Esophagus muscularis mucosa (tissue), 4 donors: ENCODE results near the gene ZNF33A. TPM values are rescaled to one million over a fixed set of nuclear protein-coding genes. Genes with fewer than 3 reads are reported as not detected.

Source experiments
- DNase-seq: peaks from one replicate; pipeline ENCODE4 v3.0.0-alpha.2; 2017; ENCODE audit errors: extremely low spot score
- H3K27ac ChIP-seq, 4 donors: fragments of 200-600 bp; sonication (generic); replicated peaks in 1 of 4; 1 replicate in 3 of 4; 2 replicates in 1 of 4; pipeline ENCODE4 v1.5.1; 2016 to 2019; ENCODE audit warnings: mild to moderate bottlenecking in 1 of 4
- H3K27me3 ChIP-seq, 4 donors: fragments of 200-600 bp; sonication (generic); one replicate each; pipeline versions ENCODE4 v1.5.1 to v1.6.0; 2016 to 2019
- H3K36me3 ChIP-seq, 4 donors: fragments of 200-600 bp; sonication (generic); one replicate each; pipeline ENCODE4 v1.5.1; 2016 to 2019
- H3K4me1 ChIP-seq, 4 donors: fragments of 200-600 bp; sonication (generic); one replicate each; pipeline ENCODE4 v1.5.1; 2016 to 2019
- H3K4me3 ChIP-seq, 4 donors: fragments of 200-600 bp; sonication (generic); 1 replicate in 2 of 4; 2 replicates in 2 of 4; pipeline ENCODE4 v1.5.1; 2016 to 2019; ENCODE audit warnings: mild to moderate bottlenecking in 4 of 4, moderate library complexity in 1 of 4
- H3K9me3 ChIP-seq, 4 donors: fragments of 200-600 bp; sonication (generic); 1 replicate in 3 of 4; 2 replicates in 1 of 4; pipeline ENCODE4 v1.5.1; 2016 to 2019
- EP300 ChIP-seq: sonication (generic); formaldehyde crosslinking; IDR thresholded peaks from one replicate; pipeline ENCODE4 v1.6.1; 2017; ENCODE audit warnings: antibody characterized with exemption
- POLR2A ChIP-seq: fragments of 450-650 bp; IDR thresholded peaks from one replicate; pipeline ENCODE4 v1.6.1; 2017; ENCODE audit warnings: antibody characterized with exemption, moderate library complexity, mild to moderate bottlenecking, low read depth
- POLR2AphosphoS5 ChIP-seq, 2 donors: sonication (generic); formaldehyde crosslinking; IDR thresholded peaks; one replicate each; pipeline ENCODE4 v1.6.1; 2017; ENCODE audit warnings: antibody characterized with exemption in 2 of 2
- WGBS: methylation state at CpG from one replicate; pipeline ENCODE4 v1.1.5; 2018; 5-methylcytosine and 5-hydroxymethylcytosine counted together
- intact Hi-C: fragments of 100-400 bp; cut with DNase I; formaldehyde crosslinking; loops from one replicate; pipeline ENCODE4 v1.15.1; 2023
- total RNA-seq, 4 donors: library from RNA; depleted of rRNA; stranded (reverse); fragments of >200 nt; gene quantifications; one replicate each; pipeline versions ENCODE4 v1.1.0 to v1.2.1, GENCODE V29; 2016
- TF ChIP-seq, protein P1 (sequence below), 3 experiments: fragments of 200-600 bp in 2 of 3; fragments of 450-650 bp in 1 of 3; sonication (generic) in 2 of 3; IDR thresholded peaks; one replicate each; pipeline ENCODE4 v1.5.1; 2017 to 2019; ENCODE audit warnings: antibody characterized with exemption in 3 of 3, mild to moderate bottlenecking in 2 of 3, moderate library complexity in 1 of 3

ZNF33A gene
- total RNA-seq, 4 donors from 2014 or later = 24.9 to 31.5 (median 26.4) TPM

DNA sequence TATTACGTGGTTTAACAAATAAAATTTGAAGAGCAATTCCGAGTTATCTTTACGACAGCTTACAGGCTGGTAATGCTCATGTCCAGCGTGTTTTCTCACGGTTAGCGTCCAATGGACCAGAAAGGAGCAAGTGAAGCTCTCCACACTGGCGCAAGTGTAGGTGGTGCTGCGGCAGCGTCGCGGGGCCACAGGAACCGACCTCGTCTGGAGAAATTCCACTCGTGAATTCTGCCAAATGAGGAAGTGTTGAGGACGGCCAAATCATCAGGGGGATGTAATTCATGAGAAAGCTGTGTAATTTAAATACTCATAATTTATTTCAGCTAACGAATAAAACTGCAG lies 83.3 kb downstream of the ZNF33A start:
- H3K4me1 ChIP-seq = peaks cover 8 to 18% (median 17%) of the 10 kb centered on the region in 4 donors
- intact Hi-C loops = loop anchor here (2.0 to 10.0 kb wide), 3 partner anchors 79 to 239 kb away; partner anchors contain the start of genes ZNF248 and ZNF33A
- peak overlapping the region; percentile 85 to 94 (median 88) for H3K27ac ChIP-seq
- peak overlapping the region; percentile 62 to 94 (median 81) for H3K4me3 ChIP-seq
- H3K9me3 ChIP-seq = peaks cover 0 to under 1% (median 0%) of the 10 kb centered on the region in 4 donors
- TF ChIP-seq EP300 (no peak), POLR2A (no peak), POLR2AphosphoS5 (IDR thresholded peaks at IDR 0.05) (no peak)
- TF ChIP-seq, protein P1, sequence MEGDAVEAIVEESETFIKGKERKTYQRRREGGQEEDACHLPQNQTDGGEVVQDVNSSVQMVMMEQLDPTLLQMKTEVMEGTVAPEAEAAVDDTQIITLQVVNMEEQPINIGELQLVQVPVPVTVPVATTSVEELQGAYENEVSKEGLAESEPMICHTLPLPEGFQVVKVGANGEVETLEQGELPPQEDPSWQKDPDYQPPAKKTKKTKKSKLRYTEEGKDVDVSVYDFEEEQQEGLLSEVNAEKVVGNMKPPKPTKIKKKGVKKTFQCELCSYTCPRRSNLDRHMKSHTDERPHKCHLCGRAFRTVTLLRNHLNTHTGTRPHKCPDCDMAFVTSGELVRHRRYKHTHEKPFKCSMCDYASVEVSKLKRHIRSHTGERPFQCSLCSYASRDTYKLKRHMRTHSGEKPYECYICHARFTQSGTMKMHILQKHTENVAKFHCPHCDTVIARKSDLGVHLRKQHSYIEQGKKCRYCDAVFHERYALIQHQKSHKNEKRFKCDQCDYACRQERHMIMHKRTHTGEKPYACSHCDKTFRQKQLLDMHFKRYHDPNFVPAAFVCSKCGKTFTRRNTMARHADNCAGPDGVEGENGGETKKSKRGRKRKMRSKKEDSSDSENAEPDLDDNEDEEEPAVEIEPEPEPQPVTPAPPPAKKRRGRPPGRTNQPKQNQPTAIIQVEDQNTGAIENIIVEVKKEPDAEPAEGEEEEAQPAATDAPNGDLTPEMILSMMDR (IDR thresholded peaks at IDR 0.05) = no peak
- H3K36me3 ChIP-seq = peaks cover 15 to 33% (median 26%) of the 10 kb centered on the region in 4 donors
- WGBS = 15% methylated on average over 16 of the region's 16 CpGs
- DNase-seq = no peak
- no peaks in the 10 kb centered on the region for H3K27me3 ChIP-seq

GRCh38 chr10:38094158-38094926 lies 83.9 kb downstream of the ZNF33A start, which contains the start of gene ZNF37A:
TSS of gene ZNF37A (plus strand) at chr10:38094337. CDS start at chr10:38096618, 2,281 bp downstream.
- Histone ChIP-seq H3K27ac (peak within 1 kb of the TSS; percentile 85 to 94 (median 88)), H3K4me1 (peaks cover 8 to 18% (median 17%) of the 10 kb centered on the region in 4 donors), H3K4me3 (peak within 1 kb of the TSS; percentile 62 to 94 (median 81)), H3K36me3 (peaks cover 18 to 38% (median 29%) of the 10 kb centered on the region in 4 donors), H3K27me3 (no peaks in the 10 kb centered on the region), H3K9me3 (peaks cover 0 to 5% (median 2%) of the 10 kb centered on the region in 4 donors)
- DNase-seq = peak; percentile 99
- intact Hi-C loops = loop anchor here (2.0 to 10.0 kb wide), 3 partner anchors 80 to 240 kb away; partner anchors contain the start of genes ZNF248 and ZNF33A
- TF ChIP-seq POLR2A = no peak
- TF ChIP-seq, protein P1 (IDR thresholded peaks at IDR 0.05) = peak in 1 of 3 experiments; percentile 28
- peak; percentile 88 to 92 for TF ChIP-seq POLR2AphosphoS5 (IDR thresholded peaks at IDR 0.05)
- WGBS = 0% methylated on average over 42 of the region's 59 CpGs

GRCh38 chr10:38094927-38095574 lies 84.6 kb downstream of the ZNF33A start:
- H3K4me1 ChIP-seq = peaks cover 8 to 18% (median 17%) of the 10 kb centered on the region in 4 donors
- DNase-seq = no peak
- peak overlapping the region; percentile 62 to 94 (median 81) for H3K4me3 ChIP-seq
- intact Hi-C loops = loop anchor here (2.0 to 10.0 kb wide), 3 partner anchors 80 to 240 kb away; partner anchors contain the start of genes ZNF248 and ZNF33A
- H3K27ac ChIP-seq = peak overlapping the region; percentile 85 to 94 (median 88)
- WGBS = 32% methylated on average over 13 of the region's 21 CpGs
- no peaks in the 10 kb centered on the region for H3K27me3 ChIP-seq
- peaks cover 20 to 45% (median 35%) of the 10 kb centered on the region in 4 donors for H3K36me3 ChIP-seq
- H3K9me3 ChIP-seq = peaks cover 0 to 11% (median 3%) of the 10 kb centered on the region in 4 donors
- TF ChIP-seq EP300 = no peak
- TF ChIP-seq POLR2AphosphoS5 (IDR thresholded peaks at IDR 0.05) = no peak
- no peak for TF ChIP-seq POLR2A
- TF ChIP-seq, protein P1 (IDR thresholded peaks at IDR 0.05) = no peak

DNA sequence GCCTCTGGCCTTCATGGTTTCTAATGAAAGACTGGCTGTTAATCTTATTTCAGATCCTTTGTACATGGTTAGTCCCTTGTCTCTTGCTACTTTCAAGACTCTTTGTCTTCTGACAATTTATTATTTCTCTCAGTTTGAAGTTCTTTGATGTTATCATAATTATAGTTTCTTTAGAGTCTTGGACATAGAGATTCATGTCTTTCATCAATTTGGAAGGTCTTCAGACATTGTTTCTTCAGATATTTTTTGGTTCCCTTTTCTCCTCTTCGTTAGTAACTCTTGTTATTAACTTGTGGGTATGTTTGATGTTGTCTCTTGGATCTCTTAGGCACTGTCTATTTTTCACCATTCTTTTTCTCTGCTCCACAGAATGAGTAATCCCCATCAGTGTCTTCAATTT lies 92.4 kb downstream of the ZNF33A start:
- Histone ChIP-seq H3K4me1 (no peaks in the 10 kb centered on the region), H3K9me3 (peaks cover 11 to 81% (median 71%) of the 10 kb centered on the region in 4 donors)
- 97% methylated on average over 1 of the region's 1 CpG for WGBS

More for the DNA sequence above, 92.4 kb downstream of the ZNF33A start:
- Histone ChIP-seq H3K36me3 (peaks cover 54 to 90% (median 71%) of the 10 kb centered on the region in 4 donors), H3K27me3 (no peaks in the 10 kb centered on the region), H3K4me3 (no peak overlapping the region), H3K27ac (no peak overlapping the region)
- intact Hi-C loops = no loop called here
- no peak for DNase-seq
- TF ChIP-seq POLR2AphosphoS5 (IDR thresholded peaks at IDR 0.05) (no peak), EP300 (no peak), POLR2A (no peak)
- TF ChIP-seq, protein P1 (IDR thresholded peaks at IDR 0.05) = no peak
